Ectodermal cell (in vitro differentiated cells): Measurements from ENCODE around the gene SPACDR. TPM values are rescaled to one million over a fixed set of nuclear protein-coding genes. Genes with fewer than 3 reads are reported as not detected.
"Not testable (repeated sequence)": the region's sequence is repeated elsewhere in the genome, so short reads cannot be mapped to it uniquely, and the experiment has no call there.

ENCODE experiments used
- H3K27ac ChIP-seq: 2 replicates; pipeline ENCODE4 v1.7.0; 2013; ENCODE audit warnings: mild to moderate bottlenecking, low read depth, low read length; ENCODE audit not compliant: insufficient read depth, poor library complexity, severe bottlenecking
- H3K27me3 ChIP-seq: 2 replicates; pipeline ENCODE4 v1.7.0; 2013; ENCODE audit warnings: mild to moderate bottlenecking, low read length; ENCODE audit not compliant: insufficient read depth, control insufficient read depth, poor library complexity, severe bottlenecking
- H3K36me3 ChIP-seq: one replicate; pipeline ENCODE4 v1.7.0; 2013; ENCODE audit warnings: low read length; ENCODE audit not compliant: control insufficient read depth, insufficient read depth
- H3K4me1 ChIP-seq: one replicate; pipeline ENCODE4 v1.7.0; 2013; ENCODE audit warnings: low read length; ENCODE audit not compliant: control insufficient read depth, insufficient read depth
- H3K4me3 ChIP-seq: 2 replicates; pipeline ENCODE4 v1.7.0; 2013; ENCODE audit warnings: low read depth, low read length, control low read depth; ENCODE audit not compliant: insufficient read depth
- H3K9me3 ChIP-seq: 2 replicates; pipeline ENCODE4 v1.7.0; 2013; ENCODE audit warnings: mild to moderate bottlenecking, low read length, moderate library complexity; ENCODE audit not compliant: control insufficient read depth
- WGBS, 2 experiments: methylation state at CpG; one replicate each; pipeline ENCODE4 v1.1.7; 2013; ENCODE audit warnings: missing lambda C conversion rate in 2 of 2; 5-methylcytosine and 5-hydroxymethylcytosine counted together
- polyA plus RNA-seq, 4 experiments: library from polyadenylated mRNA; stranded (reverse); fragments of 50-300 nt; gene quantifications; one replicate each; pipeline ENCODE4 v1.2.3, GENCODE V29; 2013

Gene SPACDR, protein sequence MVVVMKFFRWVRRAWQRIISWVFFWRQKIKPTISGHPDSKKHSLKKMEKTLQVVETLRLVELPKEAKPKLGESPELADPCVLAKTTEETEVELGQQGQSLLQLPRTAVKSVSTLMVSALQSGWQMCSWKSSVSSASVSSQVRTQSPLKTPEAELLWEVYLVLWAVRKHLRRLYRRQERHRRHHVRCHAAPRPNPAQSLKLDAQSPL
- polyA plus RNA-seq (2013, experiment 1 of 4): 1.1 TPM
- 0.39 TPM for polyA plus RNA-seq (2013, experiment 2 of 4)
- 0.37 TPM for polyA plus RNA-seq (2013, experiment 3 of 4)
- 0.77 TPM for polyA plus RNA-seq (2013, experiment 4 of 4)

DNA sequence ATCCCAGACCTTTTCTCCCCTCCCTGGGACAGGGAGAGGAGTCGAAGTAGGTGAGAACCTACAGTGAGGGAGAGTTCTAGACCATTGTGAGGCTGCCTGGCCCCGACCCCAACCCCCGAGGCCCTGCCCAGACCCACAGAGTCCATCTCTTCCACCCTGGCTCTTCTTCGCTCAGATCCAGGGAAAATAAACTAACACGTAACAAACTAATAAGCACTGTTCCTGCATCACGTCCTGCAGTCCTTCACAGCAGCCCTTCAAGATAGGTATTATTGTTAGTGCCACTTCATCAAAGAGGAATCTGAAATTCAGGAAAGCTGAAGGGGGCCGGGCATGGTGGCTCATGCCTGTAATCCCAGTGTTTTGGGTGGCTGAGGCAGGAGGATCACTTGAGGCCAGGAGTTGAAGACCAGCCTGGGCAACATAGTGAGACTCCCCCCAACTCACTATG lies at the start of gene SPACDR:
TSS of gene SPACDR (minus strand) at position 51 of the 451 bp plus-strand sequence. CDS start 235 bp downstream, outside the sequence.
- no peak within 1 kb of the TSS for H3K27ac ChIP-seq
- H3K4me3 ChIP-seq: no peak within 1 kb of the TSS
- H3K4me1 ChIP-seq: no peaks in the 10 kb centered on the region
- no peaks in the 10 kb centered on the region for H3K36me3 ChIP-seq
- no peaks in the 10 kb centered on the region for H3K9me3 ChIP-seq
- 90% methylated on average over 7 of the region's 7 CpGs for WGBS, 2 experiments
- no peaks in the 10 kb centered on the region for H3K27me3 ChIP-seq

DNA sequence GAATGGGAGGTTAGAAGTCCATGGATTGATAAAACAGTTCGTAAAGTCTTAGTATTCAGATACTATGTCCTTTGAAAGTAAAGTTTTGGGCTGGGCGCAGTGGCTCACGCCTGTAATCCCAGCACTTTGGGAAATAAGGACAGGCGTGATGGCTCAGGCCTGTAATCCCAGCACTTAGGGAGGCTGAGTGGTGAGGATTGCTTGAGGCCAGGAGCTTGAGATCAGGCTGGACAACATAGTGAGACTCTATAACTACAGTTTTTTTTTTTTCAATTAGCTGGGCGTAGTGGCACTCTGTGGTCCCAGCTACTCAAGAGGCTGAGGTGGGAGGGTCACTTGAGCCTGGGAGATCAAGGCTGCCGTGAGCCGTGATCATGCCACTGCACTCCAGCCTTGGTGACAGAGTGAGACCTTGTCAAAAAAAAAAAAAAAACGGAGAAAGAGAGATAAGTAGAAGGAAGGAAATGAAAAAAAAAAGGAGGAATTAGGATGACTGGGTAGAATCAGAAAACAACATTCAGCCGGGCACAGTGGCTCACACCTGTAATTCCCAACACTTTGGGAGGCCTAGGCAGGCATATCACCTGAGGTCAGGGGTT lies 49.3 kb upstream of the SPACDR start:
- 84 to 88% methylated on average over 9 of the region's 9 CpGs for WGBS, 2 experiments
- Histone ChIP-seq H3K27ac (no peak overlapping the region), H3K9me3 (no peaks in the 10 kb centered on the region), H3K4me1 (no peaks in the 10 kb centered on the region), H3K36me3 (no peaks in the 10 kb centered on the region), H3K27me3 (no peaks in the 10 kb centered on the region), H3K4me3 (no peak overlapping the region)

DNA sequence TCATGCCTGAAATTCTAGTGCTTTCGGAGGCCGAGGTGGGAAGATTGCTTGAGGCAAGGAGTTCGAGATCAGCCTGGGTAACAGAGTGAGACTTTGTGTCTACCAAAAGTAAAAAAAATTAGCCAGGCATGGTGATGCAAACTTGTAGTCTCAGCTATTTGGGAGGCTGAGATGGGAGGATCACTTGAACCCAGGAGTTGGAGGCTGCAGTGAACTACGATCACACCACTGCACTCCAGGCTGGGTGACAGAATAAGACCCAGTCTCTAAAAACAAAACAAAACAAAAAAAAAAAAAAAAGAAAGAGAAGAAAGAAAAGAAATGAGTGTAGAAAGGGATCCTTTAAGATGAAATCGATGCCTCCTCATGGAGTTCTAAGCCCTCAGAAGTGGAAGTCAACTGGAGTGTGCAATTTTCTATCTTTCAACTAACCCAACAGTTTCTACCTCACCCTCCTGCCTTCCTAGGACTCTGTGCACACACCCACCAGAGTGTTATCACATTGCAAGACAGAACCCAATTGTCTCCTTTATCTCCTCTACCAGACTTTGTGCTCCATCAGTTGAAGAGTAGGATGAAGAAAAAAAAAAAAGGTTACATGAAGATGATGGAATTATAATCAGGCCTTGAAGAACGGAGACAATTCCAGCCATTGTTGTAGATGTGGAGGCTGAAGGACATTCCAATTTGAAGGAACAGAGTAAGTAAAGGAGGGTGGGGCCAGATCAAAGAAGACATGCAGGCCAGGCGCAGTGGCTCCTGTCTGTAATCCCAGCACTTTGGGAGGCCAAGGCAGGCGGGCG lies 46.6 kb upstream of the SPACDR start:
- WGBS, 2 experiments: 89 to 94% methylated on average over 8 to 9 of the region's 9 CpGs
- Histone ChIP-seq H3K27me3 (no peaks in the 10 kb centered on the region), H3K4me1 (no peaks in the 10 kb centered on the region), H3K4me3 (no peak overlapping the region), H3K9me3 (no peaks in the 10 kb centered on the region), H3K27ac (no peak overlapping the region), H3K36me3 (no peaks in the 10 kb centered on the region)

DNA sequence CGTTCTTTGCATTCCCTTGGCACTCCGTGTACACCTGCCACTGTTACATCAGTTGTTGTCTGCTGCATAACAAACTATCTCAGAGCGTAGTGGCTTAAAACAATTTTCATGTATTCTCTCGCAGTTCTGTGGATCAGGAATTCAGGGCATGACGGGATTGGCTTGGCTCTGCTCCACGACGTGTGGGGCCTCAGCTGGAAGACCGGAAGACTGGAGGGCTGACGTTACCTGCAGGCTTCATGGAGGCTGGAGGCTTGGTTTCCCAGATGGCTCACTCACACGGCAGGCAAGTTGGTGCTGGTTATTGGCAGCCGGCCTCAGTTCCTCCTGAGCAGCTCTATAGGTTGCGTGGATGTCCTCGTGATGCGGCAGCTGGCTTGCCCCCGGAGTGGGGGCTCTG lies 45.2 kb upstream of the SPACDR start:
- Histone ChIP-seq H3K27ac (no peak overlapping the region), H3K27me3 (no peaks in the 10 kb centered on the region), H3K4me1 (no peaks in the 10 kb centered on the region), H3K4me3 (no peak overlapping the region), H3K36me3 (no peaks in the 10 kb centered on the region), H3K9me3 (no peaks in the 10 kb centered on the region)
- 88 to 89% methylated on average over 15 of the region's 15 CpGs for WGBS, 2 experiments

DNA sequence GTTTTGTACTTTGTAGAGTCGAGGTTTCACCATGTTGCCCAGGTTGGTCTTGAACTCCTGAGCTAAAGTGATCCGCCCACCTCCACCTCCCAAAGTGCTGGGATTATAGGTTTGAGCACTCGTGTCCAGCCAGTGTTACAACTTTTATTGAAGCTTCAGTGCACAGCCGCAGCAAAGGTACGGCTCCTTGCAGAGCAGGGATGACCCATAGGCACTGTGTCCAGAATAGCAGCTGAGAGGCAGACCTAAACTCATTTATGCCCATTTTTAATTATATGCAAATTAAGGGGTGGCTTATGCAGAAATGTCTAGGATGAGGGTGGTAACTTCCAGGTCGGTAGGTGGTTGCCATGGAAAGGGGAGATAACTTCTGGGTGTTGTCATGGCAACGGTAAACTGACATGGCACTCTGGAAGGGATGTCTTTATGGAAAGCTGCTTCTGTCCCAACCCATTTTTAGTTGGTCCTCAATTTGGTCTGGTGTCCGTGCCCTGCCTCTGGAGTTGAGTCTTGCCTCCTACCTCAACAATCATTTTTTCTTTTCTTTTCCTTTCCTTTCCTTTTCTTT lies 42.4 kb upstream of the SPACDR start:
- Histone ChIP-seq H3K9me3 (no peaks in the 10 kb centered on the region), H3K27ac (no peak overlapping the region), H3K4me3 (no peak overlapping the region), H3K4me1 (no peaks in the 10 kb centered on the region), H3K27me3 (no peaks in the 10 kb centered on the region), H3K36me3 (no peaks in the 10 kb centered on the region)
- 71 to 75% methylated on average over 8 of the region's 8 CpGs for WGBS, 2 experiments

DNA sequence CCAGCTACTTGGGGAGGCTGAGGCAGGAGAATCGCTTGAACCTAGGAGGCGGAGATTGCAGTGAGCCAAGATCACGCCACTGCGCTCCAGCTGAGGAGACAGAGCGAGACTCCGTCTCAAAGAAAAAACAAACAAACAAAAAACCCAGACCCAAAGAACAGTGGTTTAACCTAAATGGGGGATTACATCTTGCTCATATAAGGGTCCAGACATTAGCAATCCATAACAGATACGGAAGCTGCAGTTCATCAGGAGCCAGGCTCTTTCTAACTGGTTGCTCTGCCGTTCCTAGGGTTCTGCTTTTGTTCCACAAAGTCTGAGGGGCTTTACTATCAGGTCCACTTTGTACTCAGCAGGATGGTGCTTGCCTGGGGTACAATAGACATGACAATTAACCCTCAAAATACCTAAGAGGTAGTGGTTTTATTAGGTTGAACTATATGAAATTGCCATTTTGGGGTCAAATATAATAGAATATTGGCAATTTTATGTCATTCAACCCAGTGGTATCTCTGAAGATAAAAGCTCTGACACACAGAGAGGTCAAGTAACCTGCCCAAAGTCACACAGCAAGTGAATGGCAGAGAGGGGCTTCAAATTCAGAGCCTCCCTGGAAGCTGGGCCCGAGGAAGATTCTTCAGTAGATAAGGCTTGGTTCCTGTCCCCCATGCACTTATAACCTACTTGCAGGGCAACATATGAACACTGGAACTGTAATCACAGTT lies 41.0 kb upstream of the SPACDR start:
- Histone ChIP-seq H3K36me3 (no peaks in the 10 kb centered on the region), H3K9me3 (no peaks in the 10 kb centered on the region), H3K27me3 (no peaks in the 10 kb centered on the region), H3K4me1 (no peaks in the 10 kb centered on the region), H3K27ac (no peak overlapping the region), H3K4me3 (no peak overlapping the region)
- WGBS, 2 experiments: 78 to 79% methylated on average over 9 of the region's 9 CpGs

DNA sequence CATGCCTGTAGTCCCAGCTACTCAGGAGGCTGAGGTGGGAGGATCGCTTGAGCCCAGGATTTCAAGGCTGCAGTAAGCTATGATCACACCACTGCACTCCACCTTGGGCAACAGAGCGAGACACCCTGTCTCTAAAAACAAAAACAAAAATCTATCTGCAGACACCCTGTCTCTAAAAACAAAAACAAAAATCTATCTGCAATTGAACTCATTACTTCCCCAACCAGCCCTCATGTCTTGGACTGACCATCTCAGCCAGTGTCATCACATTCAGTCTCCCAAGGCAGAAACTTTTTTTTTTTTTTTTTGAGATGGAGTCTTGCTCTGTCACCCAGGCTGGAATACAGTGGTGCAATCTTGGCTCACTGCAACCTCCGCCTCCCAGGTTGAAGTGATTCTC lies 40.0 kb upstream of the SPACDR start:
- not testable (repeated sequence) for H3K4me1 ChIP-seq, H3K36me3 ChIP-seq, H3K27ac ChIP-seq, H3K27me3 ChIP-seq, H3K9me3 ChIP-seq, H3K4me3 ChIP-seq
- 93 to 95% methylated on average over 3 of the region's 3 CpGs for WGBS, 2 experiments

DNA sequence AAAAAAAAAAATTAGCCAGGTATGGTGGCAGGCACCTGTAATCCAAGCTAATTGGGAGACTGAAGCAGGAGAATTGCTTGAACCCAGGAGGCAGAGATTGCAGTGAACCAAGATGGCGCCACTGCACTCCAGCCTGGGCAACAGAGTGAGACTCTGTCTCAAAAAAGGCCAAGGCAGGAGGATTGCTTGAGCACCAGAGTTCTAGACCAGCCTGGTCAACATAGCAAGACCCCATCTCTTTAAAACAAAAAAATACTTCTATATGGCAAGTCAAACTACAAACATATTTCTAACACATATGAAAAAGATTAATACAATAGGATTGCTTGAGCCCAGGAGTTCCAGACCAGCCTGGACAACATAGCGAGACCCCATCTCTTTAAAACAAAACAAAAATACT lies 36.7 kb upstream of the SPACDR start:
- not testable (repeated sequence) for H3K36me3 ChIP-seq, H3K4me3 ChIP-seq, H3K27me3 ChIP-seq, H3K27ac ChIP-seq, H3K4me1 ChIP-seq, H3K9me3 ChIP-seq
- 88 to 92% methylated on average over 1 to 2 of the region's 2 CpGs for WGBS, 2 experiments

DNA sequence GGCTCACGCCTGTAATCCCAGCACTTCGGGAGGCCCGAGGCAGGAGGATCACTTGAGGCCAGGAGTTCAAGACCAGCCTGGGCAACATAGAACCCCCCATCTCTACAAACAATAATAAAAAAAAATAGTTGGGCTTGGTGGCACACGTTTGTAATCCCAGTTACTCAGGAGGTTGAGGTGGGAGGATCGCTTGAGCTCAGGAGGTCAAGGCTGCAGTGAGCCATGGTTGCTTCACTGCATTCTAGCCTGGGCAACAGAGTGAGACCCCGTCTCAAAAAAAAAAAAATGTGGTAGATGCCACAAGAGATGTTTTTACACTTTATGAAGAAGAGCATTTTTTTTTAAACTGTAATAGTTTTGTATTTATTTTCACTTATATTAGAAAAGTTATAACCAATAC lies 32.4 kb upstream of the SPACDR start:
- 92 to 94% methylated on average over 6 of the region's 6 CpGs for WGBS, 2 experiments
- H3K27me3 ChIP-seq: peaks cover 4% of the 10 kb centered on the region
- no peaks in the 10 kb centered on the region for H3K36me3 ChIP-seq
- no peak overlapping the region for H3K27ac ChIP-seq
- no peak overlapping the region for H3K4me3 ChIP-seq
- no peaks in the 10 kb centered on the region for H3K4me1 ChIP-seq
- no peaks in the 10 kb centered on the region for H3K9me3 ChIP-seq
